B cell (primary cell): Measurements from ENCODE around the gene COLGALT1. TPM values are rescaled to one million over a fixed set of nuclear protein-coding genes. Genes with fewer than 3 reads are reported as not detected.
A peak's percentile ranks its signal among the peaks of the same experiment; 100 is the strongest.

Experiments
- ATAC-seq: fragments of 200-7000 bp; cut with Tn5 transposase; one replicate; pipeline ENCODE4 v1.10.0; 2021; ENCODE audit warnings: low read depth, mild to moderate bottlenecking, moderate number of reproducible peaks, moderate library complexity
- CTCF ChIA-PET: fragments of 350-600 bp; sonication (Branson Sonifier 250); formaldehyde crosslinking; loops from one replicate; lab custom pipeline; 2021; ENCODE audit warnings: antibody characterized with exemption, inconsistent platforms; lab: Charles Lee
- POLR2A ChIA-PET: fragments of 350-600 bp; sonication (Branson Sonifier 250); formaldehyde crosslinking; loops from one replicate; lab custom pipeline; 2021; ENCODE audit warnings: antibody characterized with exemption; lab: Charles Lee
- DNase-seq: peaks from one replicate; pipeline ENCODE4 v3.0.0; 2013
- H2AFZ ChIP-seq: 2 replicates; pipeline ENCODE4 v1.6.1; 2012; ENCODE audit warnings: mild to moderate bottlenecking, low read depth, low read length; ENCODE audit not compliant: insufficient read depth, poor library complexity, severe bottlenecking
- H3K27ac ChIP-seq, 2 donors: 1 replicate in 1 of 2; 2 replicates in 1 of 2; pipeline ENCODE4 v1.5.1; 2012 to 2013; ENCODE audit warnings: low read length in 2 of 2, mild to moderate bottlenecking in 2 of 2, moderate library complexity in 1 of 2
- H3K27me3 ChIP-seq, 4 experiments: fragments of 200-600 bp in 1 of 4; sonication (generic) in 1 of 4; replicated peaks in 1 of 4; 1 replicate in 2 of 4; 2 replicates in 2 of 4; pipeline versions ENCODE4 v1.6.1 to v1.7.0; 2013 to 2016; ENCODE audit warnings: low read length in 3 of 4, mild to moderate bottlenecking in 2 of 4, mixed read lengths in 1 of 4, moderate library complexity in 1 of 4; ENCODE audit not compliant: insufficient read depth in 4 of 4, control insufficient read depth in 3 of 4; ENCODE audit errors: control extremely low read depth in 1 of 4
- H3K36me3 ChIP-seq, 2 experiments: replicated peaks in 1 of 2; 1 replicate in 1 of 2; 2 replicates in 1 of 2; pipeline versions ENCODE4 v1.6.1 to v1.7.1; 2013; ENCODE audit warnings: low read length in 1 of 2; ENCODE audit not compliant: insufficient read depth in 2 of 2, control insufficient read depth in 1 of 2; ENCODE audit errors: control extremely low read depth in 1 of 2, extremely low read depth in 1 of 2
- H3K4me1 ChIP-seq, 2 donors: fragments of 200-600 bp in 1 of 2; sonication (generic) in 1 of 2; 1 replicate in 1 of 2; 2 replicates in 1 of 2; pipeline versions ENCODE4 v1.5.1 to v1.6.1; 2013 to 2017; ENCODE audit warnings: low read length in 2 of 2; ENCODE audit not compliant: control insufficient read depth in 2 of 2, insufficient read depth in 2 of 2
- H3K4me2 ChIP-seq: replicated peaks from 2 replicates; pipeline ENCODE3; 2012; ENCODE audit warnings: mild to moderate bottlenecking, low read depth, low read length; ENCODE audit not compliant: poor library complexity, severe bottlenecking
- H3K4me3 ChIP-seq, 5 experiments: fragments of 200-600 bp in 1 of 5; sonication (generic) in 1 of 5; 1 replicate in 3 of 5; 2 replicates in 2 of 5; pipeline versions ENCODE4 v1.5.1 to v1.7.0; 2011 to 2016; ENCODE audit warnings: low read length in 4 of 5, mild to moderate bottlenecking in 4 of 5, low read depth in 2 of 5, control low read depth in 1 of 5, moderate library complexity in 1 of 5; ENCODE audit not compliant: insufficient read depth in 1 of 5; ENCODE audit errors: control extremely low read depth in 1 of 5, extremely low read depth in 1 of 5
- H3K79me2 ChIP-seq: fragments of 200-600 bp; sonication (generic); one replicate; pipeline ENCODE4 v1.6.0; 2016; ENCODE audit warnings: low read length; ENCODE audit not compliant: control insufficient read depth, insufficient read depth
- H3K9ac ChIP-seq: fragments of 200-600 bp; sonication (generic); 2 replicates; pipeline ENCODE4 v1.6.1; 2017; ENCODE audit warnings: mild to moderate bottlenecking, low read length, moderate library complexity
- H3K9me3 ChIP-seq, 3 donors: one replicate each; pipeline versions ENCODE4 v1.6.1 to v1.7.1; 2013; ENCODE audit warnings: low read length in 2 of 3; ENCODE audit not compliant: control insufficient read depth in 2 of 3, insufficient read depth in 1 of 3; ENCODE audit errors: control extremely low read depth in 1 of 3
- H4K20me1 ChIP-seq: 2 replicates; pipeline ENCODE4 v1.6.0; 2012; ENCODE audit warnings: mild to moderate bottlenecking, low read length; ENCODE audit not compliant: insufficient read depth, control insufficient read depth, poor library complexity, severe bottlenecking
- H3K27ac Mint-ChIP-seq: one replicate; pipeline ENCODE4 v1.8.0; 2021; ENCODE audit warnings: mixed read lengths
- H3K27me3 Mint-ChIP-seq: one replicate; pipeline ENCODE4 v1.8.0; 2021; ENCODE audit warnings: mixed read lengths
- H3K4me1 Mint-ChIP-seq: one replicate; pipeline ENCODE4 v1.8.0; 2021; ENCODE audit warnings: mixed read lengths
- H3K4me3 Mint-ChIP-seq: one replicate; pipeline ENCODE4 v1.8.0; 2021; ENCODE audit warnings: mixed read lengths
- H3K9me3 Mint-ChIP-seq: one replicate; pipeline ENCODE4 v1.8.0; 2022; ENCODE audit warnings: mixed read lengths; ENCODE audit not compliant: insufficient read depth
- EZH2 ChIP-seq: IDR thresholded peaks from 2 replicates; pipeline ENCODE4 v1.6.1; 2012; ENCODE audit warnings: borderline replicate concordance, low read depth, mild to moderate bottlenecking, moderate library complexity, low read length; ENCODE audit not compliant: insufficient read depth, poor library complexity, severe bottlenecking
- WGBS: methylation state at CpG from one replicate; pipeline ENCODE4 v1.1.5; 2013; ENCODE audit warnings: missing lambda C conversion rate; ENCODE audit not compliant: insufficient coverage; 5-methylcytosine and 5-hydroxymethylcytosine counted together
- intact Hi-C: fragments of 100-400 bp; cut with micrococcal nuclease; formaldehyde crosslinking; loops from one replicate; pipeline ENCODE4 v1.10.0; 2022
- polyA plus RNA-seq: library from polyadenylated mRNA; depleted of rRNA; stranded (reverse); fragments of >200 nt; gene quantifications from 2 replicates; pipeline ENCODE4 v1.2.3, GENCODE V29; 2012
- total RNA-seq, 2 donors: library from RNA; stranded (reverse); fragments of 120-200 nt in 1 of 2; gene quantifications; 1 replicate in 1 of 2; 2 replicates in 1 of 2; pipeline versions ENCODE4 v1.2.3 to v1.2.4, GENCODE V29; 2013 to 2022
- TF ChIP-seq, protein P1 (sequence below): fragments of 200-600 bp; IDR thresholded peaks from one replicate; pipeline ENCODE4 v1.8.0; 2022; ENCODE audit warnings: antibody characterized with exemption, mild to moderate bottlenecking

COLGALT1 gene
- total and polyA plus RNA-seq, 2 donors (not counting 1 experiment from before 2014, with no cell fraction given): 108 to 126 TPM

DNA sequence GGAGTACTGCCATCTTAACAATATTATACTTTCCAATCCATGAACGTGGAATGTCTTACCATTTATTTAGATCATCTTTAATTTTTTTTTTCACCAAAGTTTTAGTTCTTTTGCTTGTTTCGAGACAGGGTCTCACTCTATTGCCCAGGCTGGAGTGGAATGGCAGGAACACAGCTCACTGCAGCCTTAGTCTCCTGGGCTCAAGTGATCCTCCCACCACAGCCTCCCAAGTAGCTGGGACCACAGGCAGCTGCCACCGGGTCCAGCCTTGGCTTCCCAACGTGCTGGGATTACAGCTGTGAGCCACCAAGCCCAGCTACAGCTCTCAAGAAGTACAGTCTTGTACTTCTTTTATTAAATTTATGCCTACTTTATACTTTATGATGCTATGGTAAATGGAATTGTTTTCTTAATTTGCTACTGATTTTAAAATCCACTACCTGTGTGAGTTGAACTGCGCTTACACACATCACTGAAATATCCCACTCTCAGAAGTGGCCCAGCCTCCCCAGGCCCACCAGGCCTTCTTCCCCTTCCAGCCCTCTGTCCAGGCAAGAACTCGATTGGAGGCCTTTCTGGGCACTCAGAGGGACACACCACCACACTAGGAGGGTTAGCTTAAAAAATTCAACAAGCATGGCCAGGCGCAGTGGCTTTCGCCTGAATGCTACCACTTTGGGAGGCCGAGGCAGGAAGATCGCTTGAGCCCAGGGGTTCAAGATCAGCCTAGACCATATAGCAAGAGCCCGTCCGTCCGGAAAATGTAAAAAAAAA, 45.0 kb upstream of the COLGALT1 start:
- peaks cover 64% of the 10 kb centered on the region for H3K79me2 ChIP-seq
- peak overlapping the region in 4 of 5 experiments; percentile 81 to 98 (median 87) for H3K4me3 ChIP-seq
- peaks cover 0 to 2% of the 10 kb centered on the region in 2 experiments for H3K36me3 ChIP-seq
- H3K4me1 ChIP-seq: peaks cover 18 to 24% of the 10 kb centered on the region in 2 donors
- Mint-ChIP-seq H3K9me3 (no peaks in the 10 kb centered on the region), H3K27me3 (no peaks in the 10 kb centered on the region), H3K4me1 (peaks cover 37% of the 10 kb centered on the region), H3K4me3 (peak overlapping the region; percentile 96), H3K27ac (peak overlapping the region; percentile 95)
- ATAC-seq: no peak
- TF ChIP-seq EZH2: no peak
- TF ChIP-seq, protein P1, sequence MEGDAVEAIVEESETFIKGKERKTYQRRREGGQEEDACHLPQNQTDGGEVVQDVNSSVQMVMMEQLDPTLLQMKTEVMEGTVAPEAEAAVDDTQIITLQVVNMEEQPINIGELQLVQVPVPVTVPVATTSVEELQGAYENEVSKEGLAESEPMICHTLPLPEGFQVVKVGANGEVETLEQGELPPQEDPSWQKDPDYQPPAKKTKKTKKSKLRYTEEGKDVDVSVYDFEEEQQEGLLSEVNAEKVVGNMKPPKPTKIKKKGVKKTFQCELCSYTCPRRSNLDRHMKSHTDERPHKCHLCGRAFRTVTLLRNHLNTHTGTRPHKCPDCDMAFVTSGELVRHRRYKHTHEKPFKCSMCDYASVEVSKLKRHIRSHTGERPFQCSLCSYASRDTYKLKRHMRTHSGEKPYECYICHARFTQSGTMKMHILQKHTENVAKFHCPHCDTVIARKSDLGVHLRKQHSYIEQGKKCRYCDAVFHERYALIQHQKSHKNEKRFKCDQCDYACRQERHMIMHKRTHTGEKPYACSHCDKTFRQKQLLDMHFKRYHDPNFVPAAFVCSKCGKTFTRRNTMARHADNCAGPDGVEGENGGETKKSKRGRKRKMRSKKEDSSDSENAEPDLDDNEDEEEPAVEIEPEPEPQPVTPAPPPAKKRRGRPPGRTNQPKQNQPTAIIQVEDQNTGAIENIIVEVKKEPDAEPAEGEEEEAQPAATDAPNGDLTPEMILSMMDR: no peak
- no peaks in the 10 kb centered on the region for H3K27me3 ChIP-seq
- ChIA-PET CTCF (interaction anchor here (0.6 to 5.0 kb wide), 8 partner anchors 13 to 349 kb away, joined by 3 to 40 read pairs (median 4); partner anchors contain the start of gene RPL18A), POLR2A (interaction anchor here (0.7 to 4.1 kb wide), 7 partner anchors 8 to 1456 kb away, joined by 3 to 45 read pairs (median 7); a partner anchor contains a TSS)
- intact Hi-C loops: loop anchor here (5.0 kb wide), 3 partner anchors 62 to 1407 kb away; partner anchors contain the start of genes COPE, DDX49 and RPL18A
- peak overlapping the region in 1 of 2 donors; percentile 94 for H3K27ac ChIP-seq
- 34% methylated on average over 11 of the region's 13 CpGs for WGBS
- H2AFZ ChIP-seq: peak overlapping the region; percentile 86
- peak overlapping the region; percentile 68 for H3K9ac ChIP-seq
- peaks cover 25% of the 10 kb centered on the region for H4K20me1 ChIP-seq
- no peak for DNase-seq
- H3K4me2 ChIP-seq: peak overlapping the region; percentile 75
- H3K9me3 ChIP-seq: no peaks in the 10 kb centered on the region
